Hematopoietic multipotent progenitor cell (in vitro differentiated cells): ENCODE measurements around the gene TCTN1. TPM values are rescaled to one million over a fixed set of nuclear protein-coding genes. Genes with fewer than 3 reads are reported as not detected.

Experiments
- small RNA-seq: library from RNA; depleted of rRNA; stranded (forward); fragments of <200 nt; gene quantifications from one replicate; pipeline ENCODE3, GENCODE V24; 2012
- total RNA-seq: library from RNA; depleted of rRNA; stranded (reverse); fragments of >200 nt; gene quantifications from one replicate; pipeline ENCODE4 v1.2.3, GENCODE V29; 2012

TCTN1 gene
- total RNA-seq, 1 donor, result 14.0 TPM

Small RNA genes within 50 kb of the gene (small RNA-seq; reads per million reads assigned to genes)
- not detected for gene RN7SL387P

Other genes starting within 250 kb of the TCTN1 start
- gene ANAPC7, start 210.4 kb upstream of the TCTN1 start, total RNA-seq, result 37.2 TPM
- gene ARPC3, start 163.8 kb upstream of the TCTN1 start, total RNA-seq, result 141 TPM
- 11.3 TPM for gene GPN3, start 145.9 kb upstream of the TCTN1 start, total RNA-seq
- 39.9 TPM for gene FAM216A, start 145.3 kb upstream of the TCTN1 start, total RNA-seq
- gene VPS29, start 112.0 kb upstream of the TCTN1 start, total RNA-seq, result 22.9 TPM
- 0.54 TPM for gene RAD9B, start 111.8 kb upstream of the TCTN1 start, total RNA-seq
- 15.9 TPM for gene PPTC7, start 30.8 kb upstream of the TCTN1 start, total RNA-seq
- 8.6 TPM for gene HVCN1, start 75.0 kb downstream of the TCTN1 start, total RNA-seq
- gene PPP1CC, start 128.8 kb downstream of the TCTN1 start, total RNA-seq, result 45.8 TPM
- gene CCDC63, start 232.9 kb downstream of the TCTN1 start, total RNA-seq, result not detected